ENCODE measurements around the gene RTL5.

- no peak for TF ChIP-seq CTCF (IDR thresholded peaks at IDR 0.05)
- TF ChIP-seq POLR2A (IDR thresholded peaks at IDR 0.05): no peak
Observed at GRCh38 chrX:72108666-72109065, 23.0 kb downstream of the RTL5 start.
